MM.1S (cell line): ENCODE data around the gene NUP155.

Source experiments
- DNase-seq: peaks from one replicate; pipeline ENCODE4 v3.0.0-alpha.2; 2015
- H2AFZ ChIP-seq: fragments of 300-600 bp; sonication (generic); 2 replicates; pipeline ENCODE4 v1.6.0; 2016; ENCODE audit warnings: antibody characterized with exemption, low read length
- H3F3A ChIP-seq: fragments of 300-600 bp; sonication (generic); 2 replicates; pipeline ENCODE4 v1.6.1; 2016; ENCODE audit warnings: mild to moderate bottlenecking, antibody characterized with exemption, low read length, moderate library complexity, mixed read lengths; ENCODE audit not compliant: insufficient read depth
- H3K27ac ChIP-seq: fragments of 300-600 bp; sonication (generic); 2 replicates; pipeline ENCODE4 v1.5.1; 2016; ENCODE audit warnings: mild to moderate bottlenecking, low read length
- H3K27me3 ChIP-seq: fragments of 300-600 bp; sonication (generic); replicated peaks from 2 replicates; pipeline ENCODE4 v1.6.0; 2016; ENCODE audit warnings: low read length; ENCODE audit not compliant: insufficient read depth
- H3K36me3 ChIP-seq: fragments of 300-600 bp; sonication (generic); replicated peaks from 2 replicates; pipeline ENCODE4 v1.6.1; 2016; ENCODE audit warnings: mild to moderate bottlenecking, low read length, mixed read lengths; ENCODE audit not compliant: insufficient read depth
- H3K4me1 ChIP-seq: fragments of 300-600 bp; sonication (generic); 2 replicates; pipeline ENCODE4 v1.6.1; 2016; ENCODE audit warnings: low read length, mixed read lengths
- H3K4me2 ChIP-seq: fragments of 300-600 bp; sonication (generic); 2 replicates; pipeline ENCODE4 v1.6.0; 2016; ENCODE audit warnings: low read depth, low read length
- H3K4me3 ChIP-seq: fragments of 300-600 bp; sonication (generic); 2 replicates; pipeline ENCODE4 v1.5.1; 2016; ENCODE audit warnings: low read length, mixed read lengths
- H3K79me2 ChIP-seq: fragments of 300-600 bp; sonication (generic); 2 replicates; pipeline ENCODE4 v1.6.1; 2016; ENCODE audit warnings: mixed run types, low read length, mixed read lengths
- H3K9ac ChIP-seq: fragments of 300-600 bp; sonication (generic); 2 replicates; pipeline ENCODE4 v1.6.1; 2016; ENCODE audit warnings: low read length, mixed read lengths
- H3K9me2 ChIP-seq: fragments of 300-600 bp; sonication (generic); replicated peaks from 2 replicates; pipeline ENCODE4 v1.6.1; 2016; ENCODE audit warnings: mild to moderate bottlenecking, low read length, mixed read lengths; ENCODE audit not compliant: insufficient read depth
- H3K9me3 ChIP-seq: fragments of 300-600 bp; sonication (generic); replicated peaks from 2 replicates; pipeline ENCODE4 v1.6.1; 2016; ENCODE audit warnings: mild to moderate bottlenecking, low read length, mixed read lengths; ENCODE audit not compliant: insufficient read depth
- H4K20me1 ChIP-seq: fragments of 300-600 bp; sonication (generic); 2 replicates; pipeline ENCODE4 v1.6.1; 2016; ENCODE audit warnings: mild to moderate bottlenecking, low read length, moderate library complexity, mixed read lengths; ENCODE audit not compliant: insufficient read depth
- EZH2 ChIP-seq: fragments of 300-600 bp; sonication (generic); optimal IDR thresholded peaks from 2 replicates; pipeline ENCODE3; 2017; ENCODE audit warnings: low read depth, mild to moderate bottlenecking, antibody characterized with exemption, low read length, mixed read lengths
- EZH2phosphoT487 ChIP-seq: fragments of 300-600 bp; sonication (generic); IDR thresholded peaks from 2 replicates; pipeline ENCODE4 v1.6.1; 2018; ENCODE audit warnings: antibody characterized with exemption, low read length
- TF ChIP-seq, protein P1 (sequence below): fragments of 300-600 bp; sonication (generic); IDR thresholded peaks from 2 replicates; pipeline ENCODE4 v1.5.1; 2016; ENCODE audit warnings: antibody characterized with exemption, low read length, mixed read lengths

Gene NUP155

GRCh38 chr5:37254581-37254980, 116.3 kb downstream of the NUP155 start:
- H3K27ac ChIP-seq = no peak overlapping the region
- no peaks in the 10 kb centered on the region for H3K9me2 ChIP-seq
- H3K9me3 ChIP-seq = no peaks in the 10 kb centered on the region
- no peak overlapping the region for H3K4me2 ChIP-seq
- TF ChIP-seq EZH2 (no peak), EZH2phosphoT487 (no peak)
- TF ChIP-seq, protein P1, sequence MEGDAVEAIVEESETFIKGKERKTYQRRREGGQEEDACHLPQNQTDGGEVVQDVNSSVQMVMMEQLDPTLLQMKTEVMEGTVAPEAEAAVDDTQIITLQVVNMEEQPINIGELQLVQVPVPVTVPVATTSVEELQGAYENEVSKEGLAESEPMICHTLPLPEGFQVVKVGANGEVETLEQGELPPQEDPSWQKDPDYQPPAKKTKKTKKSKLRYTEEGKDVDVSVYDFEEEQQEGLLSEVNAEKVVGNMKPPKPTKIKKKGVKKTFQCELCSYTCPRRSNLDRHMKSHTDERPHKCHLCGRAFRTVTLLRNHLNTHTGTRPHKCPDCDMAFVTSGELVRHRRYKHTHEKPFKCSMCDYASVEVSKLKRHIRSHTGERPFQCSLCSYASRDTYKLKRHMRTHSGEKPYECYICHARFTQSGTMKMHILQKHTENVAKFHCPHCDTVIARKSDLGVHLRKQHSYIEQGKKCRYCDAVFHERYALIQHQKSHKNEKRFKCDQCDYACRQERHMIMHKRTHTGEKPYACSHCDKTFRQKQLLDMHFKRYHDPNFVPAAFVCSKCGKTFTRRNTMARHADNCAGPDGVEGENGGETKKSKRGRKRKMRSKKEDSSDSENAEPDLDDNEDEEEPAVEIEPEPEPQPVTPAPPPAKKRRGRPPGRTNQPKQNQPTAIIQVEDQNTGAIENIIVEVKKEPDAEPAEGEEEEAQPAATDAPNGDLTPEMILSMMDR = no peak
- H3K9ac ChIP-seq = no peak overlapping the region
- no peaks in the 10 kb centered on the region for H3F3A ChIP-seq
- no peaks in the 10 kb centered on the region for H3K79me2 ChIP-seq
- no peak for DNase-seq
- H3K4me1 ChIP-seq = no peaks in the 10 kb centered on the region
- no peak overlapping the region for H3K4me3 ChIP-seq
- H3K27me3 ChIP-seq = no peaks in the 10 kb centered on the region
- H3K36me3 ChIP-seq = no peaks in the 10 kb centered on the region
- H4K20me1 ChIP-seq = no peaks in the 10 kb centered on the region
- no peak overlapping the region for H2AFZ ChIP-seq

DNA sequence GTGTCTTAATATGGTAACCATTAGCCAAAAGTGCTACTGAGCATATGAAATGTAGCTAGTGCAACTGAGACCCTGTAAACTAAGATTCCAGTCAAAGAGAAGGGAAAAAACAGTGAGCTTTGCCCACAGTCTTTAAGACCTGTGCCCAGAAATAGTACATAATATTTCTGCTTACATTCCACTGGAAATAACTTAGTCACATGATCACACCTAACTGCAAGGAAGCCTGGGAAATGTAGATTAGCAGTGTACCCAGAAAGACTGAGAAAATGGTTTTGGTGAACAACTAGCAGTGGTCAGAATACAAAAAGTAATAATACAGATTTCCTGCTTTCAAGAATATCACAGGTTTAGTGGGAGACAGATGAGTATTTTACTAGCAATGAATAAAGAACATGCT, 119.2 kb downstream of the NUP155 start:
- Histone ChIP-seq H3K4me3 (no peak overlapping the region), H3K36me3 (no peaks in the 10 kb centered on the region), H3K9me2 (no peaks in the 10 kb centered on the region), H3K4me1 (no peaks in the 10 kb centered on the region), H2AFZ (no peak overlapping the region), H3F3A (no peaks in the 10 kb centered on the region), H3K79me2 (no peaks in the 10 kb centered on the region), H3K27me3 (no peaks in the 10 kb centered on the region), H3K27ac (no peak overlapping the region), H3K9ac (no peak overlapping the region), H4K20me1 (no peaks in the 10 kb centered on the region), H3K4me2 (no peak overlapping the region), H3K9me3 (no peaks in the 10 kb centered on the region)
- TF ChIP-seq EZH2phosphoT487 = no peak
- TF ChIP-seq, protein P1 = no peak
- TF ChIP-seq EZH2 = no peak
- no peak for DNase-seq

DNA sequence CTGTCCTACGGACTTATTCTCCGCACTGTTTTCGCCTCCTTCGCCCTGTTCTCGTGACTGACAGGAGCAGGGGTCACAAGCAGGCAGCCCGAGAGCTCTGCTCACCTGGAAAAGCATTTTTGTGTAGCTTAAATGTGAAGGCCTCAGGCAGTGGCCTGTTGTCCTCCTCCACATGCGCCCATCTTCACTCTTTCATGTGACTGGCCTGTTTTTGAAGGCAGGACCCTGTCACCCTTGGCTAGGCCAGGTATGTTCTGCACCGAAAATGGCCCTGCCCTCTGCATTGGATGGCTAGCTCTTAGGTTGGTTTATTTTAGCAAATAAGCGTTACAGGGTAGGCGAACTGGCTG, 121.1 kb downstream of the NUP155 start:
- DNase-seq = no peak
- H2AFZ ChIP-seq = peak overlapping the region; percentile 75
- no peaks in the 10 kb centered on the region for H3K9me3 ChIP-seq
- no peaks in the 10 kb centered on the region for H3K27me3 ChIP-seq
- H3K4me1 ChIP-seq = no peaks in the 10 kb centered on the region
- H3K9ac ChIP-seq = 0 out of 2 replicates have a peak overlapping the region, but pooled peaks have one; percentile 86
- H3K9me2 ChIP-seq = no peaks in the 10 kb centered on the region
- H4K20me1 ChIP-seq = no peaks in the 10 kb centered on the region
- peak overlapping the region; percentile 88; the same call in 1 of the 2 replicates for H3K4me2 ChIP-seq
- H3K4me3 ChIP-seq = peak overlapping the region; percentile 72; the same call in 1 of the 2 replicates
- no peaks in the 10 kb centered on the region for H3F3A ChIP-seq
- TF ChIP-seq EZH2phosphoT487 (no peak), EZH2 (no peak)
- TF ChIP-seq, protein P1 = no peak
- no peaks in the 10 kb centered on the region for H3K36me3 ChIP-seq
- no peaks in the 10 kb centered on the region for H3K79me2 ChIP-seq
- H3K27ac ChIP-seq = no peak overlapping the region
